ENCODE measurements around the gene SLC25A38.

- TF ChIP-seq CTCF (IDR thresholded peaks at IDR 0.05) (no peak), POLR2A (IDR thresholded peaks at IDR 0.05) (no peak)
Measured at GRCh38 chr3:39398700-39399099, 15.5 kb downstream of the SLC25A38 start.
